Tibial nerve (tissue), 4 donors: ENCODE measurements around the gene CCDC39. TPM values are rescaled to one million over a fixed set of nuclear protein-coding genes. Genes with fewer than 3 reads are reported as not detected.

Experiments
- DNase-seq, 2 donors: peaks; one replicate each; pipeline ENCODE4 v3.0.0-alpha.2; 2019; ENCODE audit warnings: low spot score in 2 of 2
- H3K27ac ChIP-seq, 4 donors: fragments of 200-600 bp; sonication (generic) in 3 of 4; one replicate each; pipeline ENCODE4 v1.5.1; 2017 to 2019; ENCODE audit warnings: mild to moderate bottlenecking in 1 of 4
- H3K27me3 ChIP-seq, 2 donors: fragments of 200-600 bp; sonication (generic) in 1 of 2; one replicate each; pipeline versions ENCODE4 v1.5.1 to v1.6.0; 2017 to 2019
- H3K36me3 ChIP-seq, 3 donors: fragments of 200-600 bp; sonication (generic); one replicate each; pipeline ENCODE4 v1.5.1; 2018 to 2019
- H3K4me1 ChIP-seq, 4 donors: fragments of 200-600 bp; sonication (generic) in 3 of 4; one replicate each; pipeline ENCODE4 v1.5.1; 2017 to 2019
- H3K4me3 ChIP-seq, 4 donors: fragments of 200-600 bp; sonication (generic) in 3 of 4; one replicate each; pipeline ENCODE4 v1.5.1; 2017 to 2019; ENCODE audit warnings: mild to moderate bottlenecking in 1 of 4, moderate library complexity in 1 of 4
- H3K9me3 ChIP-seq, 4 donors: fragments of 200-600 bp; sonication (generic) in 3 of 4; one replicate each; pipeline ENCODE4 v1.5.1; 2017 to 2019
- CTCF ChIP-seq, 5 experiments: fragments of 200-600 bp in 3 of 5; fragments of 450-650 bp in 2 of 5; sonication (generic) in 3 of 5; IDR thresholded peaks; one replicate each; pipeline ENCODE4 v1.5.1; 2016 to 2019; ENCODE audit warnings: antibody characterized with exemption in 5 of 5, mild to moderate bottlenecking in 3 of 5, moderate library complexity in 2 of 5
- EP300 ChIP-seq, 2 donors: sonication (generic); formaldehyde crosslinking; IDR thresholded peaks; one replicate each; pipeline ENCODE4 v1.6.1; 2017; ENCODE audit warnings: antibody characterized with exemption in 2 of 2, mild to moderate bottlenecking in 1 of 2
- POLR2A ChIP-seq, 2 donors: fragments of 450-650 bp; IDR thresholded peaks; one replicate each; pipeline ENCODE4 v1.6.1; 2017; ENCODE audit warnings: antibody characterized with exemption in 2 of 2, mild to moderate bottlenecking in 2 of 2, moderate library complexity in 2 of 2
- WGBS, 2 donors: methylation state at CpG; one replicate each; pipeline ENCODE4 v1.1.5; 2018; 5-methylcytosine and 5-hydroxymethylcytosine counted together
- total RNA-seq, 4 donors: library from RNA; depleted of rRNA; stranded (reverse); fragments of >200 nt; gene quantifications; one replicate each; pipeline ENCODE4 v1.1.0, GENCODE V29; 2016

CCDC39 gene
- total RNA-seq, 4 donors from 2014 or later: 0.42 TPM; not detected in 3

GRCh38 chr3:180617049-180617448 is 62.2 kb downstream of the CCDC39 start:
- no peak for DNase-seq
- TF ChIP-seq POLR2A (IDR thresholded peaks at IDR 0.05) (no peak), EP300 (IDR thresholded peaks at IDR 0.05) (no peak), CTCF (IDR thresholded peaks at IDR 0.05) (no peak)
- Histone ChIP-seq H3K27ac (no peak overlapping the region), H3K4me3 (no peak overlapping the region), H3K36me3 (peaks cover 0 to 19% (median 0%) of the 10 kb centered on the region in 3 donors), H3K27me3 (no peaks in the 10 kb centered on the region), H3K4me1 (no peaks in the 10 kb centered on the region), H3K9me3 (no peaks in the 10 kb centered on the region)
- 90 to 98% methylated on average over 2 of the region's 2 CpGs for WGBS, 2 donors

DNA sequence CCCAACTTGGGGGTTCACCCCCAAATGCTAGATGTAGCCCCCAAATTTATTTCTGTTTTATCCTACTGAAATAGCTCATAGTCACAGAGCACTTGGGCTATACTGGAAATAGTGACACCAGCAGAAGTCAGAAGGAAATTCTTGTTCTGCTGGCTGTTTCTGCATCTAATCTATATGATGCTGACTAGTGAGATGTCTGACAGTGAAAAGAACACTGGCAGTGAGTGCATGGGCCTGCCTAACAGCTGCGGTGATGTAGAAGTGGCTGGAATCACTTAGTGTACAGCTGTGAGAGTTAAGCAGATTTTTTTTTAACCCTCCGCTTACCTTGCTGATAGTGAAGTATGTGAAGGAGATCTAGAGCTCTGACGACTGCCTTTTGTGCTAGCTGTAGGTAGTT is 63.3 kb downstream of the CCDC39 start:
- H3K36me3 ChIP-seq: peaks cover 0 to 29% (median 0%) of the 10 kb centered on the region in 3 donors
- H3K27ac ChIP-seq: no peak overlapping the region
- H3K27me3 ChIP-seq: no peaks in the 10 kb centered on the region
- TF ChIP-seq CTCF (IDR thresholded peaks at IDR 0.05) (no peak), POLR2A (IDR thresholded peaks at IDR 0.05) (no peak), EP300 (IDR thresholded peaks at IDR 0.05) (no peak)
- no peak for DNase-seq
- no peak overlapping the region for H3K4me3 ChIP-seq
- H3K4me1 ChIP-seq: no peaks in the 10 kb centered on the region
- no peaks in the 10 kb centered on the region for H3K9me3 ChIP-seq
- 60 to 61% methylated on average over 3 of the region's 3 CpGs for WGBS, 2 donors

- peaks cover 0 to 65% (median 8%) of the 10 kb centered on the region in 3 donors for H3K36me3 ChIP-seq
- 91 to 96% methylated on average over 5 of the region's 5 CpGs for WGBS, 2 donors
- no peaks in the 10 kb centered on the region for H3K27me3 ChIP-seq
Observed at GRCh38 chr3:180612364-180612763, 66.9 kb downstream of the CCDC39 start.

DNA sequence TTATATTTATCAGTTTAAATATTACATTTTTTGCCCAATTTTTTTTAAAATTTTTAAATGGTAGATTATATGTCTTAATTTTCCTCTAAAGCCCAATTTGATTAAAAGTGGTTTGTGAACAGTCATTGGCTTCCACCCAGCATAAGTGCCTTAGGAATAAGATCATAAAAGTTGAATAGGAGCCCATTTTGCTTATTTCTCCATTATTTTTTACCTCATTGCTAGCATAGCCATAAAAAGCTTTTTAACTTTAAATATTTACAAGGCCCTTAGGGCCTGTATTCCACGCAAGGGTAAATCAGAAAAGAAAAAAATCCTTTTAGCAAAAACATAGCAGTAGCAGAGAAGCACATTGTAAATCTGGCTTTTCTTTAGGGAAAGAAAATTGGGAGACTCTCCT is 68.3 kb downstream of the CCDC39 start:
- DNase-seq: no peak
- Histone ChIP-seq H3K9me3 (no peaks in the 10 kb centered on the region), H3K36me3 (peaks cover 0 to 79% (median 15%) of the 10 kb centered on the region in 3 donors), H3K27me3 (no peaks in the 10 kb centered on the region), H3K4me3 (no peak overlapping the region), H3K27ac (no peak overlapping the region), H3K4me1 (no peaks in the 10 kb centered on the region)
- 56 to 68% methylated on average over 1 of the region's 1 CpG for WGBS, 2 donors
- TF ChIP-seq EP300 (IDR thresholded peaks at IDR 0.05) (no peak), CTCF (IDR thresholded peaks at IDR 0.05) (no peak)

More at GRCh38 chr3:180612364-180612763, 66.9 kb downstream of the CCDC39 start:
- DNase-seq: no peak
- no peak for TF ChIP-seq EP300 (IDR thresholded peaks at IDR 0.05)
- no peak for TF ChIP-seq CTCF (IDR thresholded peaks at IDR 0.05)
- no peak for TF ChIP-seq POLR2A (IDR thresholded peaks at IDR 0.05)
- no peaks in the 10 kb centered on the region for H3K9me3 ChIP-seq
- H3K4me3 ChIP-seq: no peak overlapping the region
- no peak overlapping the region for H3K27ac ChIP-seq
- H3K4me1 ChIP-seq: no peaks in the 10 kb centered on the region

DNA sequence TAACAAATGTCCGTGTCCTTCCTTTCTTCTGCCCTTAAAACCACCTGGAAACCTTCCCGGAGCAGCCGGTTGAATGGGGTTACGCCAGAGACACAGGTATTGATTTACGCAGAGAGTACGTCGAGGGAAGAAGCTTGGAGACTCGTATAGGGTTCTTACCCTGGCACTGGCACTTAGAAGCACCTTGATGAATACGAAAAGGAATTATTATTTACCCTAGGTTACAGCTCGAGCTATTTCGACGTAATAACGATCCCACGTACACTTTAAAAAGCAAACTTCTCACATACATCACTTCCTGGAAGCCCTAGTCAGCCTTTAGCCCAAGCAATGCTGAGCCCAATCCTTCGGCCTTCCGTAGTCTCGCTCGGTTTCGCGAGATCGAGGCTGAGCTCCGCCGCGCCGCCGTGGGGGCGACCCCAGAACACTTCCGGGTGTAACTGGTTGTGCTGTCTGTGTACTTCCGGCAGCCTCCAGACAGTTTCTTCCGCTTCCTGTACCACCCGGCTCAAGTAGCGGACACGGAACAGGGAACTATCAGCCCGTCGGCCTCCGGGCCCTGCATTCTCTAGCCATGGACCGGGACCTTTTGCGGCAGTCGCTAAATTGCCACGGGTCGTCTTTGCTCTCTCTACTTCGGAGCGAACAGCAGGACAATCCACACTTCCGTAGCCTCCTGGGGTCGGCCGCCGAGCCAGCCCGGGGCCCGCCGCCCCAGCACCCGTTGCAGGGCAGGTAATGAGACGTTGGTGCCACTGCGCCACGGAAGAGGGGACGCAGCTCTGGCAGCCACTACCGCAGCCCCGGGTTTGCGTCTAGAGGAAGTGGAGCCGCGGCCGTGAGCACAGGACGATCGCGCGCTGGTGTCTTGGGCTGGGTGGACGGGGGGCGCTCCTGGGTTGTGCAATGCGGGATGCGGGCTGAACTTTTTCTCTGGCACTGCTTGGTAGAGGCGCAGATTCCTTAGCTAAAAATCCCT is 77.3 kb downstream of the CCDC39 start, which contains the start of gene TTC14:
TSS of gene TTC14 (plus strand) at position 476 of the 979 bp plus-strand sequence. CDS start at position 575, 99 bp downstream.
- peak; percentile 76 to 78 for DNase-seq
- peak within 1 kb of the TSS; percentile 72 to 99 (median 78) for H3K4me3 ChIP-seq
- H3K4me1 ChIP-seq: peaks cover 0 to 27% (median 7%) of the 10 kb centered on the region in 4 donors
- no peaks in the 10 kb centered on the region for H3K9me3 ChIP-seq
- no peaks in the 10 kb centered on the region for H3K27me3 ChIP-seq
- H3K36me3 ChIP-seq: peaks cover 0 to 28% (median 10%) of the 10 kb centered on the region in 3 donors
- TF ChIP-seq EP300 (IDR thresholded peaks at IDR 0.05): peak; percentile 45 to 87
- TF ChIP-seq POLR2A (IDR thresholded peaks at IDR 0.05): peak in 1 of 2 donors; percentile 47
- no peak for TF ChIP-seq CTCF (IDR thresholded peaks at IDR 0.05)
- peak within 1 kb of the TSS in 3 of 4 donors; percentile 67 to 83 (median 82) for H3K27ac ChIP-seq
- 4 to 8% methylated on average over 54 to 68 of the region's 70 CpGs for WGBS, 2 donors
